Right kidney (tissue), 1 donor: ENCODE results near the gene FGF14.
"Not testable (repeated sequence)": the region's sequence is repeated elsewhere in the genome, so short reads cannot be mapped to it uniquely, and the experiment has no call there.

Experiments
- DNase-seq: peaks from one replicate; pipeline ENCODE4 v3.0.0-alpha.2; 2016

Gene FGF14

GRCh38 chr13:102035969-102036368 lies 365.9 kb downstream of the FGF14 start:
- peak; percentile 39 for DNase-seq

- DNase-seq, result no peak
Observed at GRCh38 chr13:102033857-102034331, 368.0 kb downstream of the FGF14 start.

- no peak for DNase-seq
Observed at GRCh38 chr13:102033386-102033785, 368.5 kb downstream of the FGF14 start.

GRCh38 chr13:102028868-102029267 lies 373.0 kb downstream of the FGF14 start:
- no peak for DNase-seq

GRCh38 chr13:102028206-102028605 lies 373.6 kb downstream of the FGF14 start:
- DNase-seq, result no peak

GRCh38 chr13:102021777-102022176 lies 380.1 kb downstream of the FGF14 start:
- DNase-seq, result no peak

GRCh38 chr13:102020611-102021216 lies 381.1 kb downstream of the FGF14 start:
- no peak for DNase-seq

- DNase-seq, result no peak
Observed at GRCh38 chr13:102018716-102019115, 383.1 kb downstream of the FGF14 start.

GRCh38 chr13:102017248-102017647 lies 384.6 kb downstream of the FGF14 start:
- DNase-seq, result no peak

- no peak for DNase-seq
Observed at GRCh38 chr13:102012299-102013293, 389.3 kb downstream of the FGF14 start.

GRCh38 chr13:102011455-102011854 lies 390.4 kb downstream of the FGF14 start:
- DNase-seq, result not testable (repeated sequence)

GRCh38 chr13:102003848-102004570 lies 397.8 kb downstream of the FGF14 start:
- DNase-seq, result no peak

GRCh38 chr13:102002287-102002686 lies 399.6 kb downstream of the FGF14 start:
- DNase-seq, result no peak

- no peak for DNase-seq
Observed at GRCh38 chr13:102000764-102001163, 401.1 kb downstream of the FGF14 start.

GRCh38 chr13:101998129-101998528 lies 403.7 kb downstream of the FGF14 start:
- no peak for DNase-seq

GRCh38 chr13:101996954-101997353 lies 404.9 kb downstream of the FGF14 start:
- DNase-seq, result no peak

GRCh38 chr13:101989798-101990350 lies 412.0 kb downstream of the FGF14 start:
- DNase-seq, result no peak

GRCh38 chr13:101988140-101988539 lies 413.7 kb downstream of the FGF14 start:
- no peak for DNase-seq

- no peak for DNase-seq
Observed at GRCh38 chr13:101986316-101986715, 415.5 kb downstream of the FGF14 start.

- DNase-seq, result no peak
Observed at GRCh38 chr13:101985321-101985720, 416.5 kb downstream of the FGF14 start.

- DNase-seq, result no peak
Observed at GRCh38 chr13:101982903-101983302, 418.9 kb downstream of the FGF14 start.

- no peak for DNase-seq
Observed at GRCh38 chr13:101979825-101980224, 422.0 kb downstream of the FGF14 start.
